Lung (tissue), 12 donors: ENCODE data around the gene ARHGAP10. TPM values are rescaled to one million over a fixed set of nuclear protein-coding genes. Genes with fewer than 3 reads are reported as not detected.

Source experiments
- ATAC-seq: fragments of 200-7000 bp; cut with Tn5 transposase; one replicate; pipeline ENCODE4 v1.9.1; 2020; ENCODE audit warnings: moderate number of reproducible peaks; ENCODE audit not compliant: insufficient read depth, low FRiP score
- DNase-seq, 3 donors: peaks; one replicate each; pipeline ENCODE4 v3.0.0-alpha.2; 2013 to 2017
- H3K27ac ChIP-seq, 2 donors: one replicate each; pipeline ENCODE4 v1.5.1; 2013; ENCODE audit warnings: mild to moderate bottlenecking in 2 of 2, moderate library complexity in 2 of 2, control low read depth in 1 of 2, inconsistent platforms in 1 of 2, low read depth in 1 of 2, low read length in 1 of 2
- H3K27me3 ChIP-seq, 3 donors: one replicate each; pipeline ENCODE4 v1.5.1; 2013; ENCODE audit warnings: low read length in 2 of 3; ENCODE audit not compliant: control insufficient read depth in 3 of 3, insufficient read depth in 3 of 3
- H3K36me3 ChIP-seq, 4 donors: one replicate each; pipeline ENCODE4 v1.5.1; 2013; ENCODE audit warnings: low read length in 4 of 4, mild to moderate bottlenecking in 1 of 4, moderate library complexity in 1 of 4; ENCODE audit not compliant: control insufficient read depth in 4 of 4, insufficient read depth in 4 of 4
- H3K4me1 ChIP-seq, 5 donors: one replicate each; pipeline ENCODE4 v1.5.1; 2013; ENCODE audit warnings: low read length in 5 of 5, mild to moderate bottlenecking in 2 of 5, moderate library complexity in 1 of 5; ENCODE audit not compliant: control insufficient read depth in 5 of 5, insufficient read depth in 5 of 5
- H3K4me3 ChIP-seq: one replicate; pipeline ENCODE4 v1.5.1; 2013; ENCODE audit warnings: mild to moderate bottlenecking, control low read depth, moderate library complexity
- H3K9ac ChIP-seq, 2 donors: one replicate each; pipeline ENCODE4 v1.5.1; 2013; ENCODE audit warnings: low read length in 2 of 2, control low read depth in 1 of 2; ENCODE audit not compliant: insufficient read depth in 1 of 2
- H3K9me3 ChIP-seq, 4 donors: one replicate each; pipeline ENCODE4 v1.5.1; 2013; ENCODE audit warnings: low read length in 3 of 4, mild to moderate bottlenecking in 1 of 4, moderate library complexity in 1 of 4; ENCODE audit not compliant: control insufficient read depth in 4 of 4, insufficient read depth in 3 of 4
- WGBS, 2 donors: extraction: QIAGEN DNeasy Blood & Tissue Kit; methylation state at CpG; one replicate each; pipeline ENCODE4 v1.1.7; 2013; 5-methylcytosine and 5-hydroxymethylcytosine counted together
- polyA plus RNA-seq, 2 donors: library from polyadenylated mRNA; stranded (reverse); fragments of 200-250 nt; gene quantifications; one replicate each; pipeline ENCODE4 v1.2.1, GENCODE V29; 2013
- total RNA-seq, 2 donors: library from RNA; depleted of rRNA in 1 of 2; stranded (reverse); fragments of >200 nt in 1 of 2; gene quantifications; one replicate each; pipeline ENCODE4 v1.2.1, GENCODE V29; 2014 to 2021
- TF ChIP-seq, protein P1 (sequence below): IDR thresholded peaks from 2 replicates; pipeline ENCODE4 v1.5.1; 2012; ENCODE audit warnings: mild to moderate bottlenecking; ENCODE audit errors: control extremely low read depth, extremely low read depth
- donor health status: control.
- donor health status: control.
- donor health status: Bipolar disorder and iron deficiency.
- donor health status: healthy.
- donor health status: DM: yes; HTN: yes; CAD: no.

ARHGAP10 gene
- total and polyA plus RNA-seq, 4 donors = 9.1 to 25.0 (median 17.5) TPM

GRCh38 chr4:147866532-147867271 lies 134.8 kb downstream of the ARHGAP10 start:
- ATAC-seq (peak; percentile 90), DNase-seq (peak; percentile 93 to 96 (median 95))
- H3K9me3 ChIP-seq = no peaks in the 10 kb centered on the region
- H3K36me3 ChIP-seq = peaks cover 0 to 4% (median 3%) of the 10 kb centered on the region in 4 donors
- H3K4me3 ChIP-seq = no peak overlapping the region
- no peak overlapping the region for H3K27ac ChIP-seq
- H3K27me3 ChIP-seq = no peaks in the 10 kb centered on the region
- TF ChIP-seq, protein P1, sequence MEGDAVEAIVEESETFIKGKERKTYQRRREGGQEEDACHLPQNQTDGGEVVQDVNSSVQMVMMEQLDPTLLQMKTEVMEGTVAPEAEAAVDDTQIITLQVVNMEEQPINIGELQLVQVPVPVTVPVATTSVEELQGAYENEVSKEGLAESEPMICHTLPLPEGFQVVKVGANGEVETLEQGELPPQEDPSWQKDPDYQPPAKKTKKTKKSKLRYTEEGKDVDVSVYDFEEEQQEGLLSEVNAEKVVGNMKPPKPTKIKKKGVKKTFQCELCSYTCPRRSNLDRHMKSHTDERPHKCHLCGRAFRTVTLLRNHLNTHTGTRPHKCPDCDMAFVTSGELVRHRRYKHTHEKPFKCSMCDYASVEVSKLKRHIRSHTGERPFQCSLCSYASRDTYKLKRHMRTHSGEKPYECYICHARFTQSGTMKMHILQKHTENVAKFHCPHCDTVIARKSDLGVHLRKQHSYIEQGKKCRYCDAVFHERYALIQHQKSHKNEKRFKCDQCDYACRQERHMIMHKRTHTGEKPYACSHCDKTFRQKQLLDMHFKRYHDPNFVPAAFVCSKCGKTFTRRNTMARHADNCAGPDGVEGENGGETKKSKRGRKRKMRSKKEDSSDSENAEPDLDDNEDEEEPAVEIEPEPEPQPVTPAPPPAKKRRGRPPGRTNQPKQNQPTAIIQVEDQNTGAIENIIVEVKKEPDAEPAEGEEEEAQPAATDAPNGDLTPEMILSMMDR = peak; percentile 100
- no peaks in the 10 kb centered on the region for H3K4me1 ChIP-seq
- no peak overlapping the region for H3K9ac ChIP-seq
- 29 to 37% methylated on average over 2 of the region's 2 CpGs for WGBS, 2 donors

- H3K36me3 ChIP-seq = peaks cover 2 to 18% (median 10%) of the 10 kb centered on the region in 4 donors
Measured at GRCh38 chr4:147874109-147874508, 142.2 kb downstream of the ARHGAP10 start.

GRCh38 chr4:147877308-147877771 lies 145.5 kb downstream of the ARHGAP10 start:
- H3K9ac ChIP-seq = no peak overlapping the region
- ATAC-seq (no peak), DNase-seq (no peak)
- TF ChIP-seq, protein P1 = no peak
- no peaks in the 10 kb centered on the region for H3K9me3 ChIP-seq
- no peaks in the 10 kb centered on the region for H3K27me3 ChIP-seq
- H3K4me1 ChIP-seq = no peaks in the 10 kb centered on the region
- H3K36me3 ChIP-seq = peaks cover 3 to 19% (median 14%) of the 10 kb centered on the region in 4 donors
- H3K4me3 ChIP-seq = no peak overlapping the region
- H3K27ac ChIP-seq = no peak overlapping the region

More at GRCh38 chr4:147874109-147874508, 142.2 kb downstream of the ARHGAP10 start:
- 71 to 74% methylated on average over 5 of the region's 5 CpGs for WGBS, 2 donors
- H3K27ac ChIP-seq = no peak overlapping the region
- no peak for ATAC-seq
- no peaks in the 10 kb centered on the region for H3K4me1 ChIP-seq
- H3K9me3 ChIP-seq = no peaks in the 10 kb centered on the region
- no peak overlapping the region for H3K9ac ChIP-seq
- no peaks in the 10 kb centered on the region for H3K27me3 ChIP-seq
- no peak overlapping the region for H3K4me3 ChIP-seq
- TF ChIP-seq, protein P1 = no peak
- no peak for DNase-seq

- H3K36me3 ChIP-seq = peaks cover 3 to 26% (median 14%) of the 10 kb centered on the region in 4 donors
- WGBS, 2 donors = 92 to 98% methylated on average over 1 of the region's 1 CpG
- TF ChIP-seq, protein P1 = no peak
Measured at GRCh38 chr4:147879676-147880075, 147.8 kb downstream of the ARHGAP10 start.

More at GRCh38 chr4:147879676-147880075, 147.8 kb downstream of the ARHGAP10 start:
- Histone ChIP-seq H3K4me1 (no peaks in the 10 kb centered on the region), H3K9ac (no peak overlapping the region), H3K27ac (no peak overlapping the region), H3K9me3 (no peaks in the 10 kb centered on the region), H3K27me3 (no peaks in the 10 kb centered on the region), H3K4me3 (no peak overlapping the region)
- DNase-seq (no peak), ATAC-seq (no peak)
